Neural progenitor cell (in vitro differentiated cells): ENCODE data around the gene TASP1. TPM values are rescaled to one million over a fixed set of nuclear protein-coding genes. Genes with fewer than 3 reads are reported as not detected.

Experiments
- DNase-seq: peaks from one replicate; pipeline ENCODE4 v3.0.0-alpha.2; 2016; ENCODE audit warnings: low spot score
- H2AFZ ChIP-seq: fragments of 200-600 bp; sonication (generic); replicated peaks from 2 replicates; pipeline ENCODE4 v1.6.1; 2016; ENCODE audit warnings: antibody characterized with exemption
- H3F3A ChIP-seq: fragments of 200-600 bp; sonication (generic); 2 replicates; pipeline ENCODE4 v1.6.1; 2016; ENCODE audit warnings: antibody characterized with exemption, low read depth
- H3K27ac ChIP-seq: fragments of 200-600 bp; sonication (generic); 2 replicates; pipeline ENCODE4 v1.5.1; 2016; ENCODE audit warnings: mild to moderate bottlenecking
- H3K27me3 ChIP-seq: fragments of 200-600 bp; sonication (generic); 2 replicates; pipeline ENCODE4 v1.6.1; 2016; ENCODE audit warnings: mild to moderate bottlenecking, moderate library complexity
- H3K36me3 ChIP-seq: fragments of 200-600 bp; sonication (generic); 2 replicates; pipeline ENCODE4 v1.5.1; 2016
- H3K4me1 ChIP-seq: fragments of 200-600 bp; sonication (generic); 2 replicates; pipeline ENCODE4 v1.6.1; 2016; ENCODE audit warnings: mixed run types
- H3K4me2 ChIP-seq: fragments of 200-600 bp; sonication (generic); 2 replicates; pipeline ENCODE4 v1.6.1; 2016
- H3K4me3 ChIP-seq: fragments of 200-600 bp; sonication (generic); 2 replicates; pipeline ENCODE4 v1.5.1; 2016
- H3K79me2 ChIP-seq: fragments of 200-600 bp; sonication (generic); 2 replicates; pipeline ENCODE4 v1.6.1; 2016; ENCODE audit warnings: low read depth
- H3K9ac ChIP-seq: fragments of 200-600 bp; sonication (generic); 2 replicates; pipeline ENCODE4 v1.6.1; 2016
- H3K9me3 ChIP-seq: fragments of 200-600 bp; sonication (generic); 2 replicates; pipeline ENCODE4 v1.5.1; 2016; ENCODE audit warnings: low read depth
- H4K20me1 ChIP-seq: fragments of 200-600 bp; sonication (generic); 2 replicates; pipeline ENCODE4 v1.6.1; 2016; ENCODE audit warnings: low read depth
- H3K27ac Mint-ChIP-seq: 3 replicates; pipeline ENCODE4 v1.8.0; 2021; ENCODE audit warnings: mixed read lengths
- H3K27me3 Mint-ChIP-seq: 2 replicates; pipeline ENCODE4 v1.8.0; 2022; ENCODE audit warnings: low read depth, mild to moderate bottlenecking, inconsistent platforms, moderate library complexity, mixed read lengths; ENCODE audit not compliant: insufficient read depth
- H3K36me3 Mint-ChIP-seq: 3 replicates; pipeline ENCODE4 v1.8.0; 2021; ENCODE audit warnings: mixed read lengths
- H3K4me1 Mint-ChIP-seq: 3 replicates; pipeline ENCODE4 v1.8.0; 2021; ENCODE audit warnings: mixed read lengths
- H3K4me3 Mint-ChIP-seq: 3 replicates; pipeline ENCODE4 v1.8.0; 2021; ENCODE audit warnings: mild to moderate bottlenecking, moderate library complexity, mixed read lengths
- H3K9me3 Mint-ChIP-seq: 3 replicates; pipeline ENCODE4 v1.8.0; 2020; ENCODE audit warnings: mixed read lengths
- EZH2 ChIP-seq: fragments of 200-600 bp; sonication (generic); IDR thresholded peaks from 2 replicates; pipeline ENCODE4 v1.6.1; 2017; ENCODE audit warnings: antibody characterized with exemption, mild to moderate bottlenecking, moderate library complexity
- EZH2phosphoT487 ChIP-seq: fragments of 200-600 bp; sonication (generic); IDR thresholded peaks from 2 replicates; pipeline ENCODE4 v1.6.1; 2017; ENCODE audit warnings: antibody characterized with exemption
- total RNA-seq: library from RNA; depleted of rRNA; stranded (reverse); fragments of >200 nt; gene quantifications from 2 replicates; pipeline ENCODE4 v1.2.3, GENCODE V29; 2015; ENCODE audit warnings: low replicate concordance
- TF ChIP-seq, protein P1 (sequence below): fragments of 200-600 bp; sonication (generic); IDR thresholded peaks from 2 replicates; pipeline ENCODE4 v1.5.1; 2017; ENCODE audit warnings: antibody characterized with exemption, mild to moderate bottlenecking

The TASP1 gene
- total RNA-seq, 1 donor from 2014 or later = 9.6 TPM

DNA sequence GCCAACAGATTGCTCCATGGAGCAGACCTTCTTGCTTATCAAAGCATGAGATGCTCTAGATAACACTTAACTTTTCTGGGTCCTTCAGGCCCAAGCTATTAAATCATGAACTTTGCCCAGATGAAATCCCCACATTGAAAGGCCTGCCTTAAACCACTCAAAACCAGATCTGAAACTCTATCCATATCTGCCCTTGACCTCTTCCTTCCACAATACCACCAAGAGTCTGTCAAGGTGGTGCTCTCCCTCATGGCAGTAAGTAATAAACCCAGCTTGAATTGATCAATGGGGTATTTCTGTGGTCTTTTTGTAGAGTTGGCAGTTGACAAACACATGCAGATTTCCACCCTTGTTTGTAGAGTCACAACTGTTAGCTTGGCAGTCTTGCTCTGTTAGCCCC is 282.1 kb downstream of the TASP1 start:
- H2AFZ ChIP-seq = no peak overlapping the region
- Mint-ChIP-seq H3K9me3 (no peaks in the 10 kb centered on the region), H3K4me3 (no peak overlapping the region), H3K27ac (no peak overlapping the region), H3K27me3 (no peaks in the 10 kb centered on the region), H3K4me1 (no peaks in the 10 kb centered on the region), H3K36me3 (no peaks in the 10 kb centered on the region)
- H3K4me1 ChIP-seq = no peaks in the 10 kb centered on the region
- H3K27ac ChIP-seq = no peak overlapping the region
- no peaks in the 10 kb centered on the region for H3K36me3 ChIP-seq
- no peak overlapping the region for H3K9ac ChIP-seq
- H3K4me3 ChIP-seq = no peak overlapping the region
- no peaks in the 10 kb centered on the region for H3K27me3 ChIP-seq
- no peaks in the 10 kb centered on the region for H3K79me2 ChIP-seq
- no peaks in the 10 kb centered on the region for H3K9me3 ChIP-seq
- DNase-seq = no peak
- no peaks in the 10 kb centered on the region for H3F3A ChIP-seq
- TF ChIP-seq EZH2phosphoT487 = no peak
- TF ChIP-seq, protein P1, sequence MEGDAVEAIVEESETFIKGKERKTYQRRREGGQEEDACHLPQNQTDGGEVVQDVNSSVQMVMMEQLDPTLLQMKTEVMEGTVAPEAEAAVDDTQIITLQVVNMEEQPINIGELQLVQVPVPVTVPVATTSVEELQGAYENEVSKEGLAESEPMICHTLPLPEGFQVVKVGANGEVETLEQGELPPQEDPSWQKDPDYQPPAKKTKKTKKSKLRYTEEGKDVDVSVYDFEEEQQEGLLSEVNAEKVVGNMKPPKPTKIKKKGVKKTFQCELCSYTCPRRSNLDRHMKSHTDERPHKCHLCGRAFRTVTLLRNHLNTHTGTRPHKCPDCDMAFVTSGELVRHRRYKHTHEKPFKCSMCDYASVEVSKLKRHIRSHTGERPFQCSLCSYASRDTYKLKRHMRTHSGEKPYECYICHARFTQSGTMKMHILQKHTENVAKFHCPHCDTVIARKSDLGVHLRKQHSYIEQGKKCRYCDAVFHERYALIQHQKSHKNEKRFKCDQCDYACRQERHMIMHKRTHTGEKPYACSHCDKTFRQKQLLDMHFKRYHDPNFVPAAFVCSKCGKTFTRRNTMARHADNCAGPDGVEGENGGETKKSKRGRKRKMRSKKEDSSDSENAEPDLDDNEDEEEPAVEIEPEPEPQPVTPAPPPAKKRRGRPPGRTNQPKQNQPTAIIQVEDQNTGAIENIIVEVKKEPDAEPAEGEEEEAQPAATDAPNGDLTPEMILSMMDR = no peak
- no peak for TF ChIP-seq EZH2
- no peaks in the 10 kb centered on the region for H4K20me1 ChIP-seq
- H3K4me2 ChIP-seq = no peak overlapping the region

- H3K36me3 ChIP-seq = no peaks in the 10 kb centered on the region
- no peaks in the 10 kb centered on the region for H3K9me3 Mint-ChIP-seq
- H3K27ac ChIP-seq = no peak overlapping the region
- no peak overlapping the region for H2AFZ ChIP-seq
- H3F3A ChIP-seq = no peaks in the 10 kb centered on the region
- no peaks in the 10 kb centered on the region for H3K79me2 ChIP-seq
- no peaks in the 10 kb centered on the region for H3K4me1 ChIP-seq
- DNase-seq = no peak
- no peak overlapping the region for H3K4me2 ChIP-seq
- H3K27me3 Mint-ChIP-seq = no peaks in the 10 kb centered on the region
- no peak for TF ChIP-seq EZH2
- TF ChIP-seq EZH2phosphoT487 = no peak
- TF ChIP-seq, protein P1 = no peak
- H3K9me3 ChIP-seq = no peaks in the 10 kb centered on the region
- no peaks in the 10 kb centered on the region for H3K4me1 Mint-ChIP-seq
- no peak overlapping the region for H3K27ac Mint-ChIP-seq
- no peaks in the 10 kb centered on the region for H4K20me1 ChIP-seq
- H3K9ac ChIP-seq = no peak overlapping the region
- H3K4me3 Mint-ChIP-seq = no peak overlapping the region
- H3K4me3 ChIP-seq = no peak overlapping the region
- H3K27me3 ChIP-seq = no peaks in the 10 kb centered on the region
- no peaks in the 10 kb centered on the region for H3K36me3 Mint-ChIP-seq
Measured at GRCh38 chr20:13355941-13356486, 282.7 kb downstream of the TASP1 start.

DNA sequence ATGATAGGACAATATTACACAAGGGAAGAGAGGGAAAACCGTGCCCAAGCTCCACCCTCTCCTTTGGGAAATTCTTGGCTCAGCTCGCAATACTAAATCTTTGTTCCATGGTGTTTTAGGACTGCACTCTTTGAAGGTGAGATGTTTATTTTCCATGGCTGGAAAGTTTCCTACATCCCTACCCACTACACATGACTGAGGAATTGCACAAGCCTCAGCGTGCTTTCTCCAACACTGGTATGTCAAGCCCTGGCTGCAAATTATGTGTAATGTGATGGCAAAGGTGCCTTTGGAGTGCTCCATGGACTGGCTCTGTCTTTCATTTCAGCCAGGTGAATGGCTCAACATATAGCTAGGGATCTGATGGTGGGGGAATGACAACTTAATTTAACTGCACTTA is 283.3 kb downstream of the TASP1 start:
- H3K4me3 Mint-ChIP-seq = no peak overlapping the region
- H3K27me3 Mint-ChIP-seq = no peaks in the 10 kb centered on the region
- no peaks in the 10 kb centered on the region for H3K9me3 ChIP-seq
- no peak overlapping the region for H3K4me2 ChIP-seq
- H3K27ac ChIP-seq = no peak overlapping the region
- no peaks in the 10 kb centered on the region for H4K20me1 ChIP-seq
- H3K9me3 Mint-ChIP-seq = no peaks in the 10 kb centered on the region
- H3K9ac ChIP-seq = no peak overlapping the region
- H3K27me3 ChIP-seq = no peaks in the 10 kb centered on the region
- H3K4me3 ChIP-seq = no peak overlapping the region
- no peak overlapping the region for H3K27ac Mint-ChIP-seq
- TF ChIP-seq, protein P1 = no peak
- TF ChIP-seq EZH2 (no peak), EZH2phosphoT487 (no peak)
- DNase-seq = no peak
- H3K4me1 ChIP-seq = no peaks in the 10 kb centered on the region
- no peaks in the 10 kb centered on the region for H3K36me3 Mint-ChIP-seq
- no peaks in the 10 kb centered on the region for H3F3A ChIP-seq
- no peaks in the 10 kb centered on the region for H3K4me1 Mint-ChIP-seq
- no peaks in the 10 kb centered on the region for H3K36me3 ChIP-seq
- no peaks in the 10 kb centered on the region for H3K79me2 ChIP-seq
- H2AFZ ChIP-seq = no peak overlapping the region
